ENCODE results near the gene GLI2.

The GLI2 gene

GRCh38 chr2:120712180-120712681 lies 23.4 kb upstream of the GLI2 start:
- no peak for DNase-seq (ENCODE audit: low read depth)

GRCh38 chr2:120715353-120715752 lies 20.3 kb upstream of the GLI2 start:
- no peak for DNase-seq (ENCODE audit: low read depth)

DNA sequence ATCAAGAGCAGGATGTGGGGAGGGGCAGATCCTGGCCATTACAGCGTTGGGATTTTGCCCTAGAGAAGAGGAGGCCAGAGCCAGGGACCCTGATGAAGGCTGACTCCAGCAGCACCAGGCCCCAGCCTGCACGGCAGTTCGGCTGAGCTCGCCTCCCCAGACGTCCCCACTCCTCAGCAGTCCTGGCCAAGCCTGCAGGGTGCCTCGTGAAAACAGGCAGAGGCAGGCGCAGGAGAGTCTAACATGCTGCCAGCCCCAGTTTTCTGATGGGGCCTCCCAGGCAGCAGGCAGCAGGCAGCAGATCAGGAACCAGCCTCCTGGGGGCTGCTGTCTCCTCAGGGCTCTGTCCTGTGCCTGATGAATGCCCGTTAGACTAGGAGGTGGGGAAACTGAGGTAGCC lies 19.7 kb upstream of the GLI2 start:
- DNase-seq (ENCODE audit: low read depth): no peak

DNA sequence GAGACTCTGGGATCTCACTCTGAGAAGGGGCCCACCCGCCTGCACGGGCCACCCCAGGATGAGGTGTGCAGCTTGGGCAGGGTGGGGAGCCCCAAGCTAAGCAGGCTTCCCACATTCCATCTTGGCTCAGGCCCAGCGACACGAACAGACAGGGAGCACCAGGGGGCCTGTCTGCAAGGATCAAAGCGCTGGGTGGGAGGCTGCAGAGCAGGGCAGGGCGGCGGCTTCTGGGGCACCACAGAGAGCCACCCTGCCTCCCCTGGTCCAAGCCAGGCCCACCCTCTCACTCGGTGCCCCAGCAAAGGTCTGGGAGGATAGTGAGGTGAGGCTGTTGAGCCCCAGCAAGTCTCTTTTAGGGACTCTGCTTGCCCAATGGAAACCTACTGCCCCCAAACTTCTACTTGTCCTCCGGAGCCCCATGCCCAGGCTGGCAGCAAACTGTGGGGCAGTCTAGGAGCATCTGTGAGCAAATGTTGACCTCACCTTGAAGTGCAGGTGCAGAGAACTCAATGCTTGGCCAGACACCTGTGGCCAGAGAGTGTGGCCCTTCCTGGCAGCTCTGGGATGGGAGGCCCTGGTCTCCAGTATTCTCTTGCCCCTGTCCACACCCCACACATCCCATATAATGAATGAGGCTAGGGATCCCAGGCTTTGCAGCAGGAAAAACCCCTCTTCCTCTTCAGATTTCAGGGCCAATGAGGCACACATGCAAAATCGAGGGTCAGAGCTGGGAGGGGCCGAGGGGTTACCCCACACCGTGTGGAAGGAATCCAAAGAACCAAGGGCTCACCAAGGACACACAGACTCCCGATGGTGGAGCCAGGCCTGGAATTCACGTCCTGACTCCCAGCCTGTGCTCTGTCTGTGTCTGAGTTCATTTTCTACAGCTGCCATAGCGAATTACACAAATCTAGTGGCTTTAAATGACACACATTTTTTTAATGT lies 18.8 kb upstream of the GLI2 start:
- DNase-seq (ENCODE audit: low read depth): no peak

DNA sequence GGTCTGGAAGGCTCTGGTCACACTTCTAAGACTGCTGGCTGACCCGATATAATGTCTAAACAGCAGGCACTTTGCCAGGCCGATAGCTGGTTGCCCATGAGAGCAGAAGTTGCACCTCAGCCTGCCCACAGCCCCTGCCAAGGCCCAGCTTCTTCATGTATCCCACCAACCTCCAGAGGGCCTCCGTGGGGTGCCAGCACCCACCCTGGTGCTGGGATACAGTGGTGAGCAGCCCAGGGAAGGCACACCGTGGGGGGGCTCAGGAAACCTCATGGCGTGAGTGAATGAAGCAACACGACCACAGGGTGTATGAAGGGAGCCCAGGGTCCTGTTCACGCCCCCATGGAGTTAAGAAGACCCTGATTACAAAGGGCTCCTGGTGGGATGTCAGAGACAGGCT lies 16.2 kb upstream of the GLI2 start:
- no peak for DNase-seq (ENCODE audit: low read depth)

GRCh38 chr2:120720231-120720630 lies 15.4 kb upstream of the GLI2 start:
- DNase-seq (ENCODE audit: low read depth): no peak

- DNase-seq (ENCODE audit: low read depth): no peak
Measured at GRCh38 chr2:120720746-120721375, 14.8 kb upstream of the GLI2 start.

- DNase-seq (ENCODE audit: low read depth): no peak
Measured at GRCh38 chr2:120722246-120722567, 13.5 kb upstream of the GLI2 start.

DNA sequence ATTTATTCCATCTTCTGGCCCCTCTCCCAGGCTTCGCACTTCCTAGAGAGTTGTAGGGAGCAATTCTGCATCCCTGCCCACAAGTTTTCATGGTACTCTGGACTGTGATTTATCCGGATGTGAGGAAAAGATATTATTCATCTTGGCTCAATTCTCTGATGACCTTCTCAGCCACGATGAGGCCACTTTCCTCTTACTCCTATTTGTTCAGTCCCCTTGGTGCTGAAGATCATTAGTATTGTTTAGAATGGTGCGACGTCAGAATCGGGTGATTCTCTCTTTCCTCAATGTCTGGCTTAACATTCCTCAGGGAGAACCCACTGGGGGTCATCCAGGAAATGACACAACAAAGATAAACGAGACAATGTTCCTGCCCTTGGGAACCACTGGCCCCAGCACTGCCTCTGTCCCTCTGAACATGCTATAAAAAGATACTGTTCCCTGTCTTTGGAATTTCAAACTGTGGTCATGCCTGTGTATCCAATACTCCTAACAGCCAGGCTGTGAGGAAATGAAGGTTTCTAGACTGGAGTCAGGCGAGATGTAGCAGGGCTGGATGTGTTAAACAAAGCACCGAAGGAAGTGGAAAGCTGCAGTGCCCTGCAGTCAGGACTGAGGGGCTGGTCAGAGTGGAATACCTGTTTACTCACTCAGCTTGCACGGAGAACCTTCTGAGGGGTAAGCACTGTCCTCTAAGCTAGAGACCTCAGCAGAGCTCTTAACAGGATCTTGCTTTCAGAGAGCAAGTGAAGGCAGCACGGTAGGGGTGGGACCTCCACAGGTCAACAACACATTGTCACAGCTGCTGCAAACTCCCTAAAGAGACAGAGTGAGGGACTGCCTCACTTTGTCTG lies 12.9 kb upstream of the GLI2 start:
- DNase-seq (ENCODE audit: low read depth): no peak

DNA sequence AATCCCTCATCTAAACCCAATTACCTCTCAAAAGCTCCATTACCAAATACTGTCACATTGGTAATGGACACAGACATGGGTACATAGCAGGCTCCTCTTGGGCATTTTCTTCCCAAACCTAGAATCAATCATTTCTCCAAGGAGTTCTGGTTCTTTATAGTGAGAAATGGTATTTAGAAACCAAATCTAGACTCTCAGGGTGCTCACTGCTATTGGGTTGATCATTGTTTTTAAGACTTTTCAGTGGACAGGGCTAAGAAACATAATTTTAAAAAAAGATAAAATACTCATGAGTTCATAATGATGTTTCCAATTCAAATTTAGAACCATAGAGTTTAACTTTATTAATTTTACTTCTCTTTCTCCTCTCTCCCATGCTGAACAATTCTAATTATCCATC lies 9.4 kb upstream of the GLI2 start:
- no peak for DNase-seq (ENCODE audit: low read depth)

DNA sequence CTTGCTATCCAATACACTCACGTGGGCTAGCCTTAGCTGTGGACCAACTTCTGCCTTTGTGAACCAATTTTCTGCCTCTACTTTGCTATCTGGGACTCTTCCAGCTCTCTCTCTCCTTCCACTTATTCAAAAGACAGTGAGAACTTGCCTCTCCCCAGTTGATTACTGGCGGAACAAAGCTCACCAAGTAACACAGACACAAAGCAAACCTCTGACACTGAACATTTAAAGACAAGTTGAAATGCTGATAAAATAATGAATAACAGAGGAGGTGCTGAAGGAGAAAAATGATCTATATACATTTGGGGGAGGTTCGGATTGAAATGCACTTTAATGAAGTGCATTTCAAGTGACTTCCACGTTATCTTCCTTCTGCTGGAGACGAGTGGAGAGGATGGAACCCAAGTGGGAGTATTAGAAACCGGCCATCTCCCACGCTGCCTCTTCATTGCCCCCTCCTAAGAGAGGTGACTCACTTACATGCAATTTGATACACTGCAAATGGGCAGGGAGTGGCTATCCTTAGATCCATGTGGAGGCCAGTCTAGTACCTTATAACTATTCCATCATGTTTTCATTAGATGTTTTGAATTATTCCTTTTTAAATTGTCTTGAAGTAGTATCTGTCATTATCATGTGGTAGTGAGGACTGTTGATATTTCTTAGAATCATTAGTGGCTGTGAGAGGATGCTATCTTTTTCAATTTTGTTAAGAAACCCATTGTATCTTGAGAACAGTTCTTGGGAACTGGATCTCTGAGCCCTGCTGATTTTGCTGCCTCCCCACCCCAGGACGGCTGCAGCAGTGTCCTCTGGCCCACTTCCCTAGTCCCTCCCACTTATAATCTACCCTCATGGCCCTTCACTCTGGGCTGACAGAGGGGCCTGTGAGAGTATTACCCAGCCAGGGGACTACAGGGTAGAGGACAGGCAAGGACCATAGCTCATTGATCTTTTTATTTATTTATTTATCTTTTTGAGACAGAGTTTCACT lies 6.0 kb upstream of the GLI2 start:
- no peak for DNase-seq (ENCODE audit: low read depth)

- no peak for DNase-seq (ENCODE audit: low read depth)
Measured at GRCh38 chr2:120731175-120731574, 4.5 kb upstream of the GLI2 start.

DNA sequence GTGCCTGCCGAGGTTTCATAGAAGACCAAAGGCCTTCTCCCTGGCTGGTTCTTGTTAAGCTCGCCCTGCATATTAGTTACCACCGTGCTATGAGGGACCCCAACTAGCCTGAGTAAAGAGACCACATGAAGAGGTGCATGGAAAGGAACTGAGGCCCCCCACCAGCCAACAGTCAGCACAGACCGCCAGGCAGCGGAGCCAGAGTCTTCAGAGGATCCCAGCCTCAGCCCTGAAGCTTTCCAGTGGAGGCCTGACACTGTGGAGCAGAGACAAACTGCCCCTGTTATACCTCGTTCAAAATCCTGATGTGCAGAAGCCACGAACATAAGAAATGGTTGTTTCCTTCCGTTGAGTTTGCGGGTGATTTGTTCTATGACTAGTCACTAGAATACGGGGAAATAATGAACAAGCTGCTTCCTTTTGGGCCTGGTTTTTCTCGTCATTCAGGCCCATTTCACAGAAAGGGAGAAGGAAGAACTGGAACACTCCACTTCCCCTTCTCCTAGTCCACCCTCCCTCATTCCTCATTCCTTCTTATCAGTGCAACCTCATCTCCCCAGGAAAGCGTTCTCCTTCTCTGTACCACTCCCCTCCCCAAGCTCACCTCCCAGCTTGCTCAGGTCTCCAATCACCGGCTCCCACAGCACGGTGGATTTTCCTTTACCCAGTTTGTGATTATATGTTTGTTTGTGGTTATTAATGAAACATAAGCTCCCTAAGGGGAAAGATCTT lies 3.0 kb upstream of the GLI2 start:
- no peak for DNase-seq (ENCODE audit: low read depth)

DNA sequence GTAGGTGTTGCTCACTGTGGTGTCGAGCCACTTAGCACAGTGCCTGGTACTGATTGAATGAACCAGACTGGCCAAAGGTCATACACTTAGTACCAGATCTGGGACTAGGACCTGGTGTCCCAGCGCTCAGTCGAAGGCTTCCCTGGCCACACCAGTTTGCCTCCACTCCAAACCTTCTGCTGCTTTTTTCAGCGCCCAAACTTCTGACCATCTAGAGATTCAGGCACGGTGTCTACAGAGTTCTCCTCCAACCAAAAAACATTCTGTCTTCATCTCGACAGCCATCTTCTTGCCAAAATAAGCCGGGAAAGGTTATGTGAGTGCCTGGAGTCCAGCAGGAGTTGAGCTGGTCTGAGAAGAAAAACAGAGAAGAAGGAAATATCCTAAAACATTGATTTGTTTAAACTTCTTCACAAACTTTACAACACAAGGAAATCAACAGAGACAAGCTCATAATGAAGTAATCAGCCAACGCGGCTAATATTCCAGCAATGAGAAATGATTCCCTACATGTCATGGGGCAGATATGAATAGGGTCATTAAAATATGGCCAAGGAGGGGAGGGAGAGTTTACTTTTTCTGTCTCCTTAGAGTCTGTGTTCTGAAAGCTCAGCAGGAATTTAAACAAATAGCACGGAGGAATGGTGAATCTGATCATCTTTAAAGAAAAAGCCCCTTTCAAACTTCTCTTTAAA lies 2.3 kb upstream of the GLI2 start:
- DNase-seq (ENCODE audit: low read depth): no peak

GRCh38 chr2:120734930-120735651 lies 577 bp upstream of the GLI2 start:
- DNase-seq (ENCODE audit: low read depth): no peak

DNA sequence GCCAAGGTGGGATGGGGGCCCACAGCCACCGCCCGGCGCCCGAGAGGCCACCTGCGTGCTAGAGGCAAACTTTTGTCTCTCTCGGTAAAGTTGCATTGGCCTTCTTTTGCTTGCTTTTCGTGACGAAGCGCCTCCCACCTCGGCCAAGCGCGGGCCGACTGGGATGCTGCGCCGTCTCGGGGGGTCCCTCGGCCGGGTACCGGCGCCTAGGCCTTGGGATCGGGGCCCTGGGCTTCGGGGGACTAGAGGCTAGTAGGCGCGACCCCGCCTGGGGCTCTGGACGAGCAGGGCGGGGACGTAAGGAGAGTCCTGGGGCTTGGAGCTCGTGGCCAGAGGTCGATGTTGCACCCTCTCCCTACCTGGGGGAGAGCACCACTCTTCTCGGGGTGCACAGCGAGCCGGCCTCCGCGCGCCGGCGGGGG lies 545 bp downstream of the GLI2 start:
- DNase-seq (ENCODE audit: low read depth): no peak

DNA sequence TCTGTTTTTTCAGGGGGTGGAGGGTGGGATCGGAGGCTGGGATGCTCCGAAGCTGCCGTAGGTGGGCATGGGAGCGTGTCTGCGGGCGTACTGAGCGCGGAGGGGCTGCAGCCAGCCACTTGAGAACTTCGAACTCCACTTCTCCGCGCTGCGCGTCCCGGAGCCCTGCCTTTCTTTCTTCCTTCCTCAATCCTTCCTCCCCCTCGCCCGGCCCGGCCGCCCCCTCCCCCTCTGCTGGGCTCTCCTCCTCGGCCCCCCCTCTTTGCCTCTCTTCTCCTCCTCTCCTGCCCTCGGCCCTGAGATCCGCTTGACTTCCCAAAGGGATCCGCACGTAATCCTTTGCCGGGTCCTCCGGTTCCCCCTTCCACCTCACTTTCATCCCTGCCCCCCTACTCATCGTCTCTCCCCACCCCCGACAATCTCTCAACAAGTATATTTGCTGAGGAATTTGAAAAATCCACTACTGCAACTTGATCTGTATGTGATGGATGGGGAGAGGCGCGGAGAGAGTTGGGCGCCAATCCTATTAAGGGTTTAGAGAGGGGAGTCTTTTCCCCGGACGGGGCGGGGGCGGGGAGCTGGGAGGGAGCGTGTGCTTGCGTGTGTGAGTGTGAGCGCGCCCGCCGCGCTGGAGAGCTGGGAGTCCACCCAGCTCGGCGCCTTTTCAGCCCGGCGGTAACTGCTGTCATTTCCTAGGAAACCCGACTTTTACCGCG lies 1.1 kb downstream of the GLI2 start:
- DNase-seq (ENCODE audit: low read depth): no peak

DNA sequence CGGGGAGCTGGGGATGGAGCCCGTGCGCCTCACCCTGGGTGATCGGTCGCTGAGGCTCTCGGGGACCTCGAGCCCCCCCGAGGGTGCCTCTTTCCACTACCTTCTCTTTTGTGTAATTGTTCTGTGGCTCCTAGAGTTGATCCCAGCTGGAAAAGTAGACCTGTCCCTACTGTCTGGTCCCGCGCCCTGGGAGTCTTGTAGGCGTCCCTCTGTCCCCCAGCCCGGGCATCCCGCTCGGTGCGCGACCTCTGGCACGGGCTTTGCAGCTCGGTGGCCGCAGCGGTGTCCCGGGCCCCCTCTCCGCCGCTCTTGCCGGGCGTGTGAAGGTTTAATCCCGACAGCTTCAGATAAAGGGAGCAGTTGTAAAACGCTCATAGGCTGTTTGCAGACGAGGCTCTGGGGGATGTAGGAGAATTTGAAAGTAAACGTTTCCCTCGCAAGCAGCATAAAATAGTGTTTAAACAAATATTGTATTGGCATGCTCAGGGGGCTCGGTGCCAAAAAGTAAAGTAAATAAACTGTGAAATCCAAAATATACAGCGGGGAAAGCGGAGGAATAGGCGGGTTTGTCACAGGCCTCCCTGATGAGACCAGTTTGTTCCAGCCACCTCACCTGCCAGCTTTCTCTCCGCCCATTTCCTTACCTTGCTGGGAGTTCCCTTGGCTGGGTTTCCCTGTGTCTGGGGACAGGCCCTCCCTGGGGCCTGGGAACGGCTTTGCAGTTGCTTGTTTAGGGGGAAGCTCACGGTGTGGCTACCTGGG lies 1.9 kb downstream of the GLI2 start:
- no peak for DNase-seq (ENCODE audit: low read depth)
